Left ventricle myocardium inferior (tissue), 1 donor: ENCODE measurements around the gene MED10. TPM values are rescaled to one million over a fixed set of nuclear protein-coding genes. Genes with fewer than 3 reads are reported as not detected.

Source experiments
- DNase-seq: peaks from one replicate; pipeline ENCODE4 v3.0.0-alpha.2; 2020
- H3K27ac ChIP-seq: fragments of 200-600 bp; replicated peaks from 2 replicates; pipeline ENCODE4 v1.8.0; 2021
- H3K27me3 ChIP-seq: fragments of 200-600 bp; 2 replicates; pipeline ENCODE4 v1.8.0; 2021; ENCODE audit warnings: low read depth
- H3K36me3 ChIP-seq: fragments of 200-600 bp; 2 replicates; pipeline ENCODE4 v1.8.0; 2021
- H3K4me1 ChIP-seq: fragments of 200-600 bp; 2 replicates; pipeline ENCODE4 v1.8.0; 2021
- H3K4me3 ChIP-seq: fragments of 200-600 bp; 2 replicates; pipeline ENCODE4 v1.8.0; 2021; ENCODE audit warnings: mild to moderate bottlenecking, moderate library complexity
- H3K9me3 ChIP-seq: fragments of 200-600 bp; replicated peaks from 2 replicates; pipeline ENCODE4 v1.8.0; 2021
- intact Hi-C: fragments of 100-400 bp; cut with micrococcal nuclease; formaldehyde crosslinking; loops from one replicate; pipeline ENCODE4 v1.11.0; 2022
- total RNA-seq: library from RNA; stranded (reverse); fragmentation: NEBNext Ultra II Directional; extraction: Animal tissue kit (Norgen Biotek cat#: 25700); gene quantifications from one replicate; pipeline ENCODE4 v1.2.1, GENCODE V29; 2021
- TF ChIP-seq, protein P1 (sequence below): fragments of 200-600 bp; IDR thresholded peaks from 2 replicates; pipeline ENCODE4 v1.8.0; 2021; ENCODE audit warnings: antibody characterized with exemption, mild to moderate bottlenecking, borderline replicate concordance
- donor health status: DM: no; HTN: yes; CAD: no; lungs with severe emphysema.

MED10 gene
- total RNA-seq, 1 donor from 2014 or later = 26.3 TPM

DNA sequence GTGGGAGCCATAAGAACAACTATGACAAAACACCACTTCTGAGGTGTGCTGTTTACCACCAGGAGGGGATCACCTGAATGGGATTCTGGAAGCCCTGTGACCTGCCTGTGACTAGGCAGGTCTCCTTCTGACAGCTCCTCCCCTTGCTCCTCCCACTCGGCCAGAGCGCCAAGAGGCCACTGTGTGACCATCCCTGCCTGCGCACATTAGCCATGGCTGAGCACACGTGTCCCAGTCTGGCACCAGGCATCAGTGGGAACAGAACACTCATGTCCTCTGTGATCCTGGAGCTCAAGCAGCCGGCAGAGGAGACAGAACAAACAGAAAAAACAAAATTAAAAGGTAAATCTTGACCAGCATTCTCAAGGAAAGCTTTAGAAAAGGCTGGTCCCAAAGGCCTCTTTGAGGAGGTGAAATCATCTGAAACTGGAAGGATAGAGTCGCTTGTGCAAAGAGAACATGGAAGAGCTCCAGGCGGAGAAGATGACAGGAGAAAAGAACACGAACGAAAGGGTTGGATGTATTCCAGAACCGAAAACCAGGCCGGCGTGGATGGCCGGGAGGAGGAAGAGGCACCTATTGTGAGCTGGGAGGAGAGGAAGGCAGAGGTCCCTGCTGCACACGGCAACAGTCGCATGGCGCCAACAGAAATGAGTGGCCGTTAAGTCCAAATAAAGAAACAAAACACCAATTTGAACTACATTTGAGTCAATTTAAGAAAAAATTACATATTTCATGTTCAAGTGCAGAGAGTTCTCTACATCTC is 5.1 kb downstream of the MED10 start:
- DNase-seq = no peak
- no peaks in the 10 kb centered on the region for H3K9me3 ChIP-seq
- peak overlapping the region; percentile 51 for H3K27ac ChIP-seq
- H3K4me3 ChIP-seq = no peak overlapping the region
- TF ChIP-seq, protein P1, sequence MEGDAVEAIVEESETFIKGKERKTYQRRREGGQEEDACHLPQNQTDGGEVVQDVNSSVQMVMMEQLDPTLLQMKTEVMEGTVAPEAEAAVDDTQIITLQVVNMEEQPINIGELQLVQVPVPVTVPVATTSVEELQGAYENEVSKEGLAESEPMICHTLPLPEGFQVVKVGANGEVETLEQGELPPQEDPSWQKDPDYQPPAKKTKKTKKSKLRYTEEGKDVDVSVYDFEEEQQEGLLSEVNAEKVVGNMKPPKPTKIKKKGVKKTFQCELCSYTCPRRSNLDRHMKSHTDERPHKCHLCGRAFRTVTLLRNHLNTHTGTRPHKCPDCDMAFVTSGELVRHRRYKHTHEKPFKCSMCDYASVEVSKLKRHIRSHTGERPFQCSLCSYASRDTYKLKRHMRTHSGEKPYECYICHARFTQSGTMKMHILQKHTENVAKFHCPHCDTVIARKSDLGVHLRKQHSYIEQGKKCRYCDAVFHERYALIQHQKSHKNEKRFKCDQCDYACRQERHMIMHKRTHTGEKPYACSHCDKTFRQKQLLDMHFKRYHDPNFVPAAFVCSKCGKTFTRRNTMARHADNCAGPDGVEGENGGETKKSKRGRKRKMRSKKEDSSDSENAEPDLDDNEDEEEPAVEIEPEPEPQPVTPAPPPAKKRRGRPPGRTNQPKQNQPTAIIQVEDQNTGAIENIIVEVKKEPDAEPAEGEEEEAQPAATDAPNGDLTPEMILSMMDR = no peak
- no peaks in the 10 kb centered on the region for H3K27me3 ChIP-seq
- H3K4me1 ChIP-seq = peaks cover 45% of the 10 kb centered on the region
- H3K36me3 ChIP-seq = peaks cover 86% of the 10 kb centered on the region
- intact Hi-C loops = no loop called here

DNA sequence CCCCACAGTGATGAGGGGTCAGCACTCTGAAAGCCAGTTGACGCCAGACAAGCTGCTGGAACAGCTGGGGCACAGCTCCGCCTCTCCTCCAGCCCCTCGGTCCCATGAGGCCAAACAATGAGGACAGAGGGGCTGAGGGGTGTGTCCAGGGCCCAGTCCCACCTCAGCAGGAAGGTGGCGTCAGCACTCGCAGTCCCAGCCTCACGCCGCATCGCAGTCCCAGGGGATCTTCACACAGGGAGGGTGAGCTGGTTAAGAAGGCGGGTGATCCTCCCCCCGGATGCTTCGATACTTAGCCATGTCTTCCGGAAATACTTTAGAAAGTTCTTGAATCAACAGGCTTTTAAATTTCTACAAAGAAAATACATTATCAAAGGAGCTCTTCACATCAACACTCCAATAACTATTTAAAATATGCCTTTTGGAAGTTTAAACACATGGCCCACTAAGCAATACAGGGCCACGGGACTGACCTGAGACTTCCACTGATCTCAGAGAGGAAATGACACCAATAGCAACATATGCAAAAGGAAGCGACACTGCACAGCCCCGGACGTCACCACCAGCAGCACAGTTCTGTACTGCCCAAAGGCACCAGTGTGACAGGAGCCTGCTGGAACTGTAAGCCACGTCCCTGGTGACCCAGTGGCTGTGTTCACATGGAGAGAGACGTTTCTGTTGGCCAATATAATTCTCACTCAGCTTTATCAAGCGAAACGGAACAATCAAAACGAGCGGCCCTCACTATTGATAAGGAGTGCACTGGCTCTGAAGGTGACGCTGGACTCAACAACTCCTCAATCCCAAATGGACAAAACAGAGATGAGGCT is 5.9 kb downstream of the MED10 start:
- Histone ChIP-seq H3K4me1 (peaks cover 37% of the 10 kb centered on the region), H3K27ac (peak overlapping the region; percentile 51), H3K4me3 (no peak overlapping the region), H3K9me3 (no peaks in the 10 kb centered on the region), H3K27me3 (no peaks in the 10 kb centered on the region), H3K36me3 (peaks cover 89% of the 10 kb centered on the region)
- TF ChIP-seq, protein P1 = no peak
- intact Hi-C loops = no loop called here
- DNase-seq = no peak

DNA sequence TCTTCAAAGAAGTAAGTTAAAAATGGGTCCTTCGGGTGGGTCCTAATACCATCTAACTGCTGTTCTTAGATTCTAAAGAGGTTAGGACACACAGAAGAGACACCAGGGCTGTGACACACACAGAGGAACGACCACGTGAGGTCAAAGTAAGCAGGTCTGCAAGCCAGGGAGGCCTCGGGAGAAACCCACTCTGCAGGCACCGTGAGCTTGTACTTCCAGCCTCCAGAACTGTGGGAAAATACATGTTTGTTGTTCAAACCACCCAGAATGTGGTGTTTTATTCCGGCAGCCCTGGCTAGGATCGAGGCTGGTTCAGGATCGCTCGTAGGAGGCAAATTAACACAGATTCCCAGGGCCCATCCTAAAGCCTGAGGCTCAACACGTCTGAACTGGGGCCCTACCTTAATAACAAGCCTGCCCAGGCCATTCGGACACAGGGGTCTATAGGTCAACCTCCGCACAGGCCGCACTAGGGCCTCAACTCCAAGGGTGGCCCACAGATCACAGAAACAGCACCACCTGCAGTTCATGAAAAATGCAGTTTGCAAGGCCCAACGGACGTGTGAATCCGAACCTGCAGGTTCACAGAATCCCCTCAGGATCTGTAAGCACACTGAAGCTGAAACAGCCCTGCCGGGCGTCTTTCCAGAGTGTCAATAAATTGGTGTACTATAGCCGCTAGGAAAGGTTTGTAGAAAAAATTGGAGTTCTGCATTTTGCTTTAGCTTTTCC is 7.1 kb downstream of the MED10 start:
- peaks cover 25% of the 10 kb centered on the region for H3K4me1 ChIP-seq

DNA sequence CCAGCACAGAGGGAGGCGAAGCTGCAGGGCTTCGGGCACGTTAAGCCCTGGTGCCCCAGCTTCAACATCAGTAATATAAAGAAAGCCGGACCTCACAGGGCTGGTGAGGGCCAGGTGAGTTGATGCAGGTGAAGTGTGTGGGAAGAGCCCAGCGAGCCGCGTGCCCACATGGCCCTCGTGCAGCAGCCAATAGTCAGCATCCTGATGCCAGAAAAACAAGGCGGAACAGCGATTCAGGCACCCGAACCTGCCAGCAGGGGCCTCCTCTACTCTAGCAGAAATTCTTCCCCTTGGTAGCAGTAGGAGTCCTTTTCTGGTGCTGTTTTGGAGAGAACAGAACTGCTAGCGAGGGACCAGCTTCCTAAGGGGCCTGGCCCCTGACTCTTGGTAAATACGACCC is 7.8 kb downstream of the MED10 start:
- Histone ChIP-seq H3K4me3 (no peak overlapping the region), H3K9me3 (no peaks in the 10 kb centered on the region), H3K27me3 (no peaks in the 10 kb centered on the region), H3K27ac (no peak overlapping the region), H3K36me3 (peaks cover 95% of the 10 kb centered on the region), H3K4me1 (peaks cover 20% of the 10 kb centered on the region)
- TF ChIP-seq, protein P1 = no peak
- DNase-seq = no peak
- intact Hi-C loops = no loop called here

More for the DNA sequence above, 7.1 kb downstream of the MED10 start:
- Histone ChIP-seq H3K27me3 (no peaks in the 10 kb centered on the region), H3K36me3 (peaks cover 95% of the 10 kb centered on the region), H3K4me3 (no peak overlapping the region), H3K9me3 (no peaks in the 10 kb centered on the region), H3K27ac (no peak overlapping the region)
- intact Hi-C loops = no loop called here
- DNase-seq = no peak
- TF ChIP-seq, protein P1 = no peak

DNA sequence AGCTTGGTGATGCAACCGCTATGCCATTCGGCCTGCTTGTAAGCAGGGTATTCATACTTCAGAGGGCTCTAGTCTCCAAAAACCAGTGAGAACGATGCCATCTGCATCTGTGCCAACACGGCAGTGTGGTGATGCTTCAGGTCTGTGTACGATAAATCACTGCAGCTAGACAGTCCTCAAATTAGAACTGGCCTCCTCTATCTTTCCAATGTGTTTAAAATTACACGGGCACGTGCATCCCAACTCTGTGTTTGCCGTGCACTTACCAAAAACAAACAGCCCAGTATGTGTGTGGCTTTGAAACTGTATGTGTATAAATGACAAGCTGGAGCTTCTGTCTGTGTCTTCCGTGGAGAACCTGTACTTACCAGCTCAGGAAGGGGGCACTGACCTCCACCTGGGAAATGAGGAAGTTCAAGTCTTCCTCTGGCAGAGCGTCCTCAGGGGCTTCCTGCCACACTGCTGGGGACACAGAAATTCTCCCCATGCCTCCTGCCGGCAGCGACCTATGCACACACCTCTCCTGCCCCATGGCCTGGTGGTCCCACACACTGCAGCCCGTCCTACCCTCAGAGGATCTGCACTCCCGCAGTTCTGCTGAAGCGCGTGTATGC is 12.3 kb downstream of the MED10 start:
- Histone ChIP-seq H3K27me3 (no peaks in the 10 kb centered on the region), H3K36me3 (peaks cover 58% of the 10 kb centered on the region), H3K4me3 (no peak overlapping the region), H3K9me3 (peaks cover 2% of the 10 kb centered on the region), H3K4me1 (no peaks in the 10 kb centered on the region), H3K27ac (no peak overlapping the region)
- DNase-seq = no peak
- intact Hi-C loops = no loop called here
- TF ChIP-seq, protein P1 = no peak
